Islet precursor cell (in vitro differentiated cells): ENCODE results near the gene SLC23A3.

Experiments used
- DNase-seq: peaks from one replicate; pipeline ENCODE4 v3.0.0-alpha.2; 2018

SLC23A3 gene

GRCh38 chr2:219131327-219131726 is 38.5 kb downstream of the SLC23A3 start:
- DNase-seq, result no peak

DNA sequence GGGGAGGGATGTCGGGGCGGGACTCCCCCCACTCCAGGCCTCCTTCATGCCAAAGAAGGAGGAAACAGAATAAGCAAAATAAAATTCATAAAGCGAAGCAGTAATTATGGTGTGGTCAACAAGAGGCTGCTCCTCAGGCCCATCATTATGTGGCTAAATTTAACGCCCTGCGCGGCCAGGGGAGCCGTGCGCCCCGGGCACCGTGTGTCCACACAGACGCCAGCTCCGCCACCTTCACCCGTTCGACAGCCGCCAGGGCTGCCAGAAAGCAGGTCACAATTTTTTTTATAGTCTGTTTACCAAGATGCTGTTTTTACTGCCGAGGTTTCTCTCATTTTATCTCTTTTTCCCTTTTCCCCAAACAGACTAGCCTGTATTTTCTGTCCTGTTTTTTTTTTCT is 40.2 kb downstream of the SLC23A3 start:
- DNase-seq, result no peak

- DNase-seq, result no peak
Observed at GRCh38 chr2:219128396-219128795, 41.4 kb downstream of the SLC23A3 start.

DNA sequence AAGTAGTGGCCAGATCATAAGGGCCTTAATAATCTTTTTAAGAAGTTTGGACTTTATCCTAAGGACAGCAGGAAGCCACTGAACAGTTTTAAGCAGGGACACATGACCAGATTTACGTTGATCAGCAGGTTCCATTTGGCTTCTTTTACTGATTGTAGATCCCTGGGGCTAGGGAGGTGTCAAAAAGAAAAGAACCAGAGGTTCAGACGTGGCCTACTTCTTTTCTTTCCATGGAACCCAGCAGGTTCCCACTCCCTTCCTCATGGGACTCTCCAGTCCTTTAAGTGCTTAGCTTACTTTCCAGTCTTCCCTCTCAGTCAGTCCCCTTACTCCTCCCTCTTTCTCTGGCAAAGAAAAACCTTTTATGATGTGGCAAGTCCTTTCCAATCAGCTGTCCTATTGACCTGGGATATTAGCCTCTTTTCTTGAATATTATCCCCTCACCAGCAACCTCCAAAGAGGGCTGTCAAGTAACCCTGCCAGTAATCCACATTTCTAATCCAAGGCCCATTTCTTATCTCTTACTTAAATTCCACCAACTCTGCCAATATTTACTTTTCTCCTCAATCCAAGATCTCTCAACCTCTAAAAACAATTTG is 42.7 kb downstream of the SLC23A3 start:
- no peak for DNase-seq

GRCh38 chr2:219126555-219126954 is 43.3 kb downstream of the SLC23A3 start:
- DNase-seq, result no peak

DNA sequence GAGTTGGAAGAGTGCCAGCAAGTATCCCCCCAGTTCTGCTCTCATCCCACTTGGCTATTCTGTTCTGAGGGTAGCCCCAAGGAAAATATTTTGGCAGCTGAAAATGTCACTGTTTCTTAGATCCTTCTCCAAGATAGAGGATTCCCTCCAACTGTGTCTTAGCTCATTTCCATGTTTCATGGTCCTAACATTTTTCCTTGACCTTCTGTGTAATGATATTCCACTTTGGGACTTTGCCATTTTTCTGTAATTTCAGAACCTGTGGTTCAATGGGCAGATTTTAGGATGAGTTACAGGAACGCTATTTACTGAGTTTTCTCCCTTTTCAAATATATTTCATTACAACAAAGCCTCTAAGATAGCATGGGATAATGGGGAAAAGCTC is 44.0 kb downstream of the SLC23A3 start:
- DNase-seq, result no peak

- peak; percentile 63 for DNase-seq
Observed at GRCh38 chr2:219125225-219125885, 44.5 kb downstream of the SLC23A3 start.

DNA sequence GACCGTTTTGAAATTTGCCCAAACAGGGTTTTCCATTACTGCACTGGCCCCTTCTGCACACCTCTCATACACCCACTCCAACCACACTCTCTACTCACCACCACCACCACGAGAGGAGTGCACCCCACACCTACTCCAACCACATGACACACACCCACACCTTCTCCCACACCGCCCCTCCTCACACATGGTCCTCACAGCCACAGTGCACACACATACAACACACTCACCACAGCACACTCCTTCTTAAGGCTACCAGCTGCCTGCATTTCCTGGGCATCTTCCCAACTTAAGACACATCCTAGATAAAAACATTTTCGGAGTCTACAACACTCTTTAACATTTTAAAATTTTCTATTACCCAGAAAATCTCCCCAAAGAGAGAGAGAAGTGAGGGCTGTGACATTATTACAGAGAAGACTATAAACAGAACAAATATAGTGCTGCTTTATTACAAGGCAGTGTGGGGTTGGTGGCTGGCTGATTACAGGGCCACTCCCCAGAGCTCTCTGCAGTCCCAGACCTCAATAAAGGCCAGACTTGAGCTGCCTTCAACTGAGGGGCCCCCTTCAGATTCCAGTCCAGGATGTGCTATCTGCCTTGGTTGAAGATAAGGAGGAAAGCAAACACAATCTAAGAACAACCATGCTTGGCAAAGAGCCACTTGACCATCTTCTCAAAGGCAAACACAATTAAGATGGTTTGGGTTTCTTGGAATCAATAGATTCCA is 45.3 kb downstream of the SLC23A3 start:
- DNase-seq, result no peak

DNA sequence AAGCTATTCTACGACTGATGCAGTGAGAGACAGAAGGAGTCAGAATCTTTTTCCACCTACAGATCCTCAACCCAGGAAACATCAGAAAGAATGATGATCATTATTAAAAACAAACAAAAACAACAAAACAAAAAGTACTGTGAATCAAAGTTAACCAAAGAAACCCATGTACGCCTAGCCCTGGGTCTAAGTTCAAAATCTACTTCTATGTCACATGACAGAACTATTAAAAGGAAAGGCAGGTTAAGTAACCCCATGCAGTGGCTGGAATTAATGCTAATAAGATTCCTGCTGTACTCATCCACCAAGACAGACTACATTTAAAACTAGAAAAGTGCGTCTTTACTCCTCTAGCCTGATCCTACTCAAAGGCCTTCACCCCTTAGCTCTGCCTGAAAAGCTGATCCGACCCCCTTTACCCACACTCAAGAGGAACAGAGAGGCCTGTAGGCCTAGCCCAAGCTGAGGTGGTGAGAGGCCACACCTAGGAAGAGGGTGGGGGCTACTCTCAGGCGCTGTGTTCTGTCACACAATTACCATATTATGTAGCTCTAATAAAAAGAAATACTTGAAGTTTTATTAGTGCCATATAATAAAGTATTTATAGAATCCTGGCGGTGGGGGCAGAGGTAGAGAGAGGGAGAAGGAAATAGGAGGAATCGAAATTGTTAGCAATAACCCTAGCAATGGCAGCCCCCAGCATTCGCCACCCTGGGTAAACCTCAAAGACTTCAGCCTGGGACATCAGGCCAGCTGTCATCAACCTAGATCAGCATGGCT is 46.3 kb downstream of the SLC23A3 start:
- DNase-seq, result no peak

DNA sequence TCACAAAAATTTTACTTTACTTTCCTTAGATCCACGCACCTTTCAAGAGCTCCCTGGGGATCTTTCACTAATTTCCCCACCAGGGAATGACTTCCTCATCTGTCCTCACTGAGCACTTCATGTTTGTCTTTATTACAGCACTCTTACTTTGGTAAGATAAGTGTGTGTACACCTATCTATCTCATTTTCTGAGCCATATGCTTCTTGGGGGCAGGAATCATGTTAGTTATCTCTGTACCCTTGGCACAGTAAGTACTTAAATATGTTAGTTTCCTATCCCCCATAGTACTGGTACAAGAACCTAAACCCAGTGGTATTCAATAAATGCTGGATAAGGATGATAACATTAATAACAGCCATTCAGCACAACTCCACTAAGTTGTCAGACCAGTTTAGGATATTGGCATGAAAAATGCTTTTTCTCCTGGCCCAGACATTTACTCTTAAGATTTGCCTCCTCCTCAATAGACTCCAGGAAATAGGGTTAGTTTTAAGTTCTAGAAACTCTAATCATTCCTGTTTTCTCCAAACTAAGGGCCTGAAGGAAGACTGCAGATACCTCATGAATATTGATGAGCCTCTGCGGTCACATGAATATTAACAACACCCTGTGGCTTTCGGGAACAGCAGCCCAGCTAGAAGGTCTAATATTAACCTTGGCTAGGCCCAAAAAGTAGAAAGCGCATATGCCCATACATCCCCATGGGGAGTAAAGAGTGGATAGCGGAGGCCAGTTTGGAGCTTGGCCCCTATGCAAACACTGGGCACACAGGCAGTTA is 47.4 kb downstream of the SLC23A3 start:
- no peak for DNase-seq

- no peak for DNase-seq
Observed at GRCh38 chr2:219120082-219120481, 49.7 kb downstream of the SLC23A3 start.

GRCh38 chr2:219119422-219120043 is 50.3 kb downstream of the SLC23A3 start:
- DNase-seq, result peak; percentile 73

DNA sequence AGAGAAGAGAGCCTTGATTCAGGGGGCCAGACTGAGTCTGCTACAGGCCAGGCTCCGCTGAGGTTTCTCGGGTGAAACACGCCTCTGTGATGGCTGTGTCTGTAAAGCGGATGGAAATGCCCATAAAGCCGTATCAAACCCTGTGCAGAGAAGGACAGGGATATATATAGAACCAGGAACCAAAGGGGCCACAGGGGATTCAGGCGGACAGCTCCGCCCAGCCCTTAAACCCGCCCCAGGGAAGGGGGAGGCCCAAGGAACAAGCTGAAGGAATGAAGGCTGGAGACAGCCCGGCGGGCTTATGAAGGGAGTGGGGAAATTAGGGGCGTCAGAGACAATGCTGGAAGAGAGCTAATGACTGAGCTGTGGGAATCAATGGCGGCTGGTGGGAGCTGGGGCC is 51.3 kb downstream of the SLC23A3 start:
- DNase-seq, result no peak

DNA sequence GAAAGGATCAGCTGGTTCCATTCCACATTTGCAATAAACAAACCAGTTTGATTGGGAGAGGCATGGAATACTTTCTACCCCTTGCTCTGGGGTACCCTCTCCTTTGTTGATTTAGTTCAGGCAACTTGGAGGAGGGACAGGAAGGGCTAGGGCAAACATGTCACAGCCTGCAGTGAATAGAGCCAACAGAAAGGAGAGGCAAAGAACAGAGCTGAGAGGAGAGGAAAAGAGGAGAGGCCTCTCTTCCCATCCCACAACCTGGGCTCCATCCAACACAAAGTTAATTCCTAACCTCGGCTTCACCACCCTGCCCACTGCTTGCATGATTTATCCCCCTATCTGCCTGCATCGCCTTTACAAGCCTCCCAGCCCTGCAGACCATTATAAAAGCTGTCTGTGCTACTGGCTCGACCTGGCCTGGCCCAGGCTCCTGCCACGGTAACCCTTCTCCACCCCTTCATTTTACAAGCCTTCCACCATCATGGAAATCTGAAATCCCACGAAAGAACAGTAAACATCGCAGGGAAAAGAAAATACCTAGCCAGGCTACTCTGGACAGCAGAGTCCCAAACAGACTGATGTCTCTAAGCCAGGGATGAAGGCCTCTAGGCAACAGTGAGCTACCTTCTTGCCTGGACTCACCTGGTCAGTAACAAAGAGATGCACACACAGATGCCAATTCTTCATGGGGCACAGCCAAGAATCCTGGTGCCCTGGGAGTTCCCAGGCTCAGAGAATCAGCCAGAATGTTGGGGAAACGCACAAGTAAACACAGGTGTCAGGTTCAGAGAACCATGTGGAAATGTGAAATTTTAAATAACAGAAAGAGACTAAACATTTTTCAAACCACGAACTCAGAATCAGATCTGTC is 52.8 kb downstream of the SLC23A3 start:
- no peak for DNase-seq

- no peak for DNase-seq
Observed at GRCh38 chr2:219112651-219113338, 57.0 kb downstream of the SLC23A3 start.

- no peak for DNase-seq
Observed at GRCh38 chr2:219112062-219112406, 57.8 kb downstream of the SLC23A3 start.
